GM18507 (cell line): ENCODE measurements around the gene VPREB3.

Experiments
- DNase-seq: peaks from one replicate; pipeline ENCODE4 v3.0.0; 2011; ENCODE audit warnings: low read depth; ENCODE audit not compliant: insufficient read length; ENCODE audit errors: extremely low spot score
- FAIRE-seq: peaks from 2 replicates; lab custom pipeline; 2011; peaks lifted over from hg19 to GRCh38; lab: Jason Lieb, UNC

The VPREB3 gene

DNA sequence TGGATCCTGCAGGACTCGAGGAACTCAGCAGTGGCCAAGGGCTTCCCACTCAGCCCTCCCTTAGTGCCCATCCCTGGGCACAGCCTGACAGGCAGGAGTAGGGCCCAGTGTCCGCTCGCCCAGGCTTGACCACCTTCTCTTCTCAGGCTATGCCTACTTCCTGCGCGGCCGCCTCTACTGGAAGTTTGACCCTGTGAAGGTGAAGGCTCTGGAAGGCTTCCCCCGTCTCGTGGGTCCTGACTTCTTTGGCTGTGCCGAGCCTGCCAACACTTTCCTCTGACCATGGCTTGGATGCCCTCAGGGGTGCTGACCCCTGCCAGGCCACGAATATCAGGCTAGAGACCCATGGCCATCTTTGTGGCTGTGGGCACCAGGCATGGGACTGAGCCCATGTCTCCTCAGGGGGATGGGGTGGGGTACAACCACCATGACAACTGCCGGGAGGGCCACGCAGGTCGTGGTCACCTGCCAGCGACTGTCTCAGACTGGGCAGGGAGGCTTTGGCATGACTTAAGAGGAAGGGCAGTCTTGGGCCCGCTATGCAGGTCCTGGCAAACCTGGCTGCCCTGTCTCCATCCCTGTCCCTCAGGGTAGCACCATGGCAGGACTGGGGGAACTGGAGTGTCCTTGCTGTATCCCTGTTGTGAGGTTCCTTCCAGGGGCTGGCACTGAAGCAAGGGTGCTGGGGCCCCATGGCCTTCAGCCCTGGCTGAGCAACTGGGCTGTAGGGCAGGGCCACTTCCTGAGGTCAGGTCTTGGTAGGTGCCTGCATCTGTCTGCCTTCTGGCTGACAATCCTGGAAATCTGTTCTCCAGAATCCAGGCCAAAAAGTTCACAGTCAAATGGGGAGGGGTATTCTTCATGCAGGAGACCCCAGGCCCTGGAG, 29.3 kb upstream of the VPREB3 start:
- DNase-seq (no peak), FAIRE-seq (no peak)

GRCh38 chr22:23782703-23783102, 28.5 kb upstream of the VPREB3 start:
- FAIRE-seq: no peak
- no peak for DNase-seq

DNA sequence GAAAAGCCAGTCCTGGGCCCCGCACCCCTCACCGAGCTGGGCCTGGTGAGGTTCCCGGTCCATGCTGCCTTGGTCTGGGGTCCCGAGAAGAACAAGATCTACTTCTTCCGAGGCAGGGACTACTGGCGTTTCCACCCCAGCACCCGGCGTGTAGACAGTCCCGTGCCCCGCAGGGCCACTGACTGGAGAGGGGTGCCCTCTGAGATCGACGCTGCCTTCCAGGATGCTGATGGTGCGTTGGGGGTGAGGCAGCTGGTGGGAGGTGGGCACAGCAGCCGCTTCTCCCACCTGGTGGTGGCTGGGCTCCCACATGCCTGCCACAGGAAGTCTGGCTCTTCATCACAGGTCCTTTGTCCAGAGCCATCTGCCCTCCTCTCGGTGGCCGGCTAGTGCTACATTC, 28.0 kb upstream of the VPREB3 start:
- DNase-seq: no peak
- FAIRE-seq: no peak

GRCh38 chr22:23781511-23782183, 27.4 kb upstream of the VPREB3 start:
- no peak for DNase-seq
- FAIRE-seq: no peak

DNA sequence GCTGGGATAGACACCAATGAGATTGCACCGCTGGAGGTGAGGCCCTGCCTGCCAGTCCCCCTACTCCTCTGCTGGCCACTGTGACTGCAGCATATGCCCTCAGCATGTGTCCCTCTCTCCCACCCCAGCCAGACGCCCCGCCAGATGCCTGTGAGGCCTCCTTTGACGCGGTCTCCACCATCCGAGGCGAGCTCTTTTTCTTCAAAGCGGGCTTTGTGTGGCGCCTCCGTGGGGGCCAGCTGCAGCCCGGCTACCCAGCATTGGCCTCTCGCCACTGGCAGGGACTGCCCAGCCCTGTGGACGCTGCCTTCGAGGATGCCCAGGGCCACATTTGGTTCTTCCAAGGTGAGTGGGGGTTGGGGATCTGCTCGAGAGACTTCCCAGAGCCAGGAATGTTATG, 26.8 kb upstream of the VPREB3 start:
- FAIRE-seq: no peak

GRCh38 chr22:23780146-23780748, 26.0 kb upstream of the VPREB3 start:
- FAIRE-seq: no peak
- DNase-seq: no peak

More for the DNA sequence above, 26.8 kb upstream of the VPREB3 start:
- DNase-seq: no peak

DNA sequence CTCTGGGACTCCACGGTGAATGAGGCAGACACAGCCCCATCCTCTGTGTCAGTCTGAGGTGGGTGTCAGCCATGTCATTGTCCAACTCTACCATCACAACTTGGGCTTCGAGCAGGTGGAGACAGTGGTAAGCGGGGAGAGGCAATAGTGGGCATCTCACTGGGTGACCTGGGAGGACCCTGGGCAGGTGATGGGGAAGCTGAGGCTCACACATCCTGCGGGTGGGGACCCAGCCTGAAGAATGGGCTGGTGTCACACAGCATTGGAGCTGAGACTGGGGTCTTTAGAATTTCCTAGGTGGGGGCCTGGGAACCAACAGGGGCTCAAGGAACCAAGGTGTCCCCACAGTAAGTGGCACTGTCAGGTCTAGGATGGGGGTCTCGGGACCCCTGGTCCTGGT, 25.5 kb upstream of the VPREB3 start:
- FAIRE-seq (no peak), DNase-seq (no peak)

DNA sequence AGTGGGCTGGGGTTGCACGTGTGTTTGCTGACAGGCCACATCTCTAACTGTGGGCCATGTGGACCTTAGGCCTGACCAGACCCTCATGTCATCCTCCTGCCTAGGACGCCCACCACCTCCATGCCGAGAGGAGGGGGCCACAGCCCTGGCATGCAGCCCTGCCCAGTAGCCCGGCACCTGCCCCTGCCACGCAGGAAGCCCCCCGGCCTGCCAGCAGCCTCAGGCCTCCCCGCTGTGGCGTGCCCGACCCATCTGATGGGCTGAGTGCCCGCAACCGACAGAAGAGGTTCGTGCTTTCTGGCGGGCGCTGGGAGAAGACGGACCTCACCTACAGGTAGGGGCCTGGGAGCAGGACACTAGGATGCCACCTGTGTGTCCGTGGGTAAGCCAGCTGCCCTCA, 24.9 kb upstream of the VPREB3 start:
- DNase-seq: no peak
- no peak for FAIRE-seq

DNA sequence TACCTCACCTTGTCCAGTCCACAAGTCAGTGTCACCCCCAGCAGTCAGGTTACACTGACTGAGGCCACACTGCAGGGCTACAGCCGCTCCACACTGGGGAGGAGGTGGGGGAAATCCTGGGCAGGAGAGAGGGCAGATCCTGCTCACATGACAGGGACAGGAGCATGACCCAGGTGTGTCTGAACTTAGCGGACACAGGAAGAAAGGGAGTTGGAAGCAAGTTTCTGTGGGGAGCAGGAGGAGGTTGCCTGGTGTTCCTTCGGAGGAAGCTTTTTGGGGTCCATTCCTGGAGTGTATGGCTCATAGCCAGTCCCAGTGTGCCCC, 24.3 kb upstream of the VPREB3 start:
- FAIRE-seq (no peak), DNase-seq (no peak)

- FAIRE-seq (no peak), DNase-seq (no peak)
Measured at GRCh38 chr22:23777776-23778576, 23.8 kb upstream of the VPREB3 start.

- FAIRE-seq: no peak
- no peak for DNase-seq
Measured at GRCh38 chr22:23775779-23776375, 21.7 kb upstream of the VPREB3 start.

GRCh38 chr22:23774922-23775436, 20.8 kb upstream of the VPREB3 start:
- no peak for DNase-seq
- FAIRE-seq: no peak

DNA sequence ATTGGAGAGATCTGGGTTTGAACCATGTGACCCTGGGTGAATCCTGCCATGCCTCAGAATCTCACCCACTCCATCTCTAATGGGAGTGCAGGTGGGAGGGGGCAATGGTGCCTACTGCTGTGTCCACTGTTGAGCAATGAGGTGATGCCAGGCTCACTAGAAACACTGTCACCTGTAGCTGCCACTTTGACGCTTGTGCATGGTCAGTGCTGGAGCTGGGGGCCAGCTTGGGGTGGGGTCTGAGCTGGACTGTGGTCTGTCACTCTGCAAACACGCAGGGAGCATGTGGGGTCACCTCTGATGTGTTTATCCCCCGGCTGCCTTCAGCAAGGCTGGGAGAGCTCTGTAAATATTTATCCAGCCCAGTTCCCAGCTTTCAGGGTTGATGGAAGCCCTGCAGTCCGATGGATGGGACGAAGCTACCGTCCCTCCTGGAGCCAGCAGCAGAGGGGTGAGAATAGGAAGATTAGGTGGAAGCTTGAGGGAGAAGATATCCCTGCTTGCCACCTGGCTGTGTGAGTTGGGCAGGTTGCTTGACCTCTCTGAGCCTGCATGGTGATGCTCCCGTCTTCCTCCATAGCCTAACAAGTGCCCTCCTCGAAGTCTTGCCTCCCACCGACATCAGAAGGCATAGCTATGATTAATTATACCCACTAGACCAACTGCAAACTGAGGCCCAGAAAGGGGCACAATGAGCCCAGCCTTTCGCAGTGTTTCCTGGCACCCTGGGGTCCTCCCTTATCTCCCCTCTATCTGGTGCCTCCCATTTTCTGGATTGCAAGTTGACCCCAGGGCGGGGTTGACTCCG, 20.1 kb upstream of the VPREB3 start:
- FAIRE-seq (no peak), DNase-seq (no peak)

- FAIRE-seq (no peak), DNase-seq (no peak)
Measured at GRCh38 chr22:23773483-23774113, 19.4 kb upstream of the VPREB3 start.

GRCh38 chr22:23772649-23773473, 18.6 kb upstream of the VPREB3 start, which contains the start of gene MMP11:
Gene MMP11, plus strand, starts transcription at chr22:23772849. Its CDS starts 22 bp downstream, at chr22:23772871.
- DNase-seq: no peak

GRCh38 chr22:23772315-23772648, 18.1 kb upstream of the VPREB3 start:
- no peak for DNase-seq
- FAIRE-seq: no peak

More at GRCh38 chr22:23772649-23773473, 18.6 kb upstream of the VPREB3 start, which contains the start of gene MMP11:
- FAIRE-seq: no peak

- FAIRE-seq (no peak), DNase-seq (no peak)
Measured at GRCh38 chr22:23769321-23769965, 15.2 kb upstream of the VPREB3 start.
